HEK293 (cell line): ENCODE measurements around the gene SYPL2.
A peak's percentile ranks its signal among the peaks of the same experiment; 100 is the strongest.

Experiments used
- AEBP2 ChIP-seq: fragments of 450-650 bp; formaldehyde crosslinking; IDR thresholded peaks from 2 replicates; pipeline ENCODE4 v1.5.1; 2016; ENCODE audit warnings: missing biosample characterization, missing genetic modification characterization, borderline replicate concordance
- EGR2 ChIP-seq: fragments of 450-650 bp; formaldehyde crosslinking; IDR thresholded peaks from 2 replicates; pipeline ENCODE4 v1.5.1; 2016; ENCODE audit warnings: low read depth, missing biosample characterization, missing genetic modification characterization
- GLIS1 ChIP-seq: fragments of 450-650 bp; formaldehyde crosslinking; IDR thresholded peaks from 2 replicates; pipeline ENCODE4 v1.5.1; 2016; ENCODE audit warnings: missing biosample characterization, missing genetic modification characterization
- KLF1 ChIP-seq: fragments of 450-650 bp; formaldehyde crosslinking; IDR thresholded peaks from 2 replicates; pipeline ENCODE4 v1.5.1; 2016; ENCODE audit warnings: missing biosample characterization, missing genetic modification characterization
- SP2 ChIP-seq: fragments of 450-650 bp; formaldehyde crosslinking; IDR thresholded peaks from 2 replicates; pipeline ENCODE4 v1.5.1; 2016; ENCODE audit warnings: missing biosample characterization, missing genetic modification characterization
- YY1 ChIP-seq: fragments of 450-650 bp; formaldehyde crosslinking; IDR thresholded peaks from 2 replicates; pipeline ENCODE4 v1.5.1; 2018; ENCODE audit warnings: missing biosample characterization, missing genetic modification characterization
- ZBTB11 ChIP-seq: fragments of 450-650 bp; formaldehyde crosslinking; conservative IDR thresholded peaks from 2 replicates; pipeline ENCODE4 v1.5.1; 2016; ENCODE audit warnings: low read depth, missing biosample characterization, missing genetic modification characterization
- ZBTB17 ChIP-seq: fragments of 450-650 bp; formaldehyde crosslinking; IDR thresholded peaks from 2 replicates; pipeline ENCODE4 v1.5.1; 2016; ENCODE audit warnings: missing biosample characterization, missing genetic modification characterization
- ZBTB20 ChIP-seq: fragments of 450-650 bp; formaldehyde crosslinking; IDR thresholded peaks from 2 replicates; pipeline ENCODE4 v1.5.1; 2016; ENCODE audit warnings: missing biosample characterization, missing genetic modification characterization
- ZBTB8A ChIP-seq: fragments of 450-650 bp; formaldehyde crosslinking; IDR thresholded peaks from 2 replicates; pipeline ENCODE4 v1.5.1; 2016; ENCODE audit warnings: missing biosample characterization, missing genetic modification characterization
- ZFP69B ChIP-seq: fragments of 450-650 bp; formaldehyde crosslinking; IDR thresholded peaks from 2 replicates; pipeline ENCODE4 v1.5.1; 2016; ENCODE audit warnings: missing biosample characterization, missing genetic modification characterization
- ZIC2 ChIP-seq: fragments of 450-650 bp; formaldehyde crosslinking; IDR thresholded peaks from 2 replicates; pipeline ENCODE4 v1.5.1; 2016; ENCODE audit warnings: missing biosample characterization, missing genetic modification characterization
- ZNF140 ChIP-seq: fragments of 450-650 bp; formaldehyde crosslinking; IDR thresholded peaks from 2 replicates; pipeline ENCODE4 v1.5.1; 2016; ENCODE audit warnings: missing biosample characterization, missing genetic modification characterization
- ZNF148 ChIP-seq: fragments of 450-650 bp; formaldehyde crosslinking; IDR thresholded peaks from 2 replicates; pipeline ENCODE4 v1.5.0; 2017; ENCODE audit warnings: missing biosample characterization, missing genetic modification characterization, borderline replicate concordance
- ZNF175 ChIP-seq: fragments of 450-650 bp; formaldehyde crosslinking; IDR thresholded peaks from 2 replicates; pipeline ENCODE4 v1.5.1; 2016; ENCODE audit warnings: missing biosample characterization, missing genetic modification characterization
- ZNF223 ChIP-seq: fragments of 450-650 bp; formaldehyde crosslinking; IDR thresholded peaks from 2 replicates; pipeline ENCODE4 v1.5.1; 2016; ENCODE audit warnings: missing biosample characterization, missing genetic modification characterization
- ZNF280D ChIP-seq: fragments of 450-650 bp; formaldehyde crosslinking; IDR thresholded peaks from 2 replicates; pipeline ENCODE4 v1.5.1; 2016; ENCODE audit warnings: missing biosample characterization, missing genetic modification characterization
- ZNF335 ChIP-seq: fragments of 450-650 bp; formaldehyde crosslinking; conservative IDR thresholded peaks from 2 replicates; pipeline ENCODE4 v1.5.1; 2016; ENCODE audit warnings: missing biosample characterization, missing genetic modification characterization
- ZNF341 ChIP-seq: fragments of 450-650 bp; formaldehyde crosslinking; IDR thresholded peaks from 2 replicates; pipeline ENCODE4; 2016; ENCODE audit warnings: low read depth, missing biosample characterization, missing genetic modification characterization
- ZNF354C ChIP-seq: fragments of 450-650 bp; formaldehyde crosslinking; IDR thresholded peaks from 2 replicates; pipeline ENCODE4 v1.5.1; 2016; ENCODE audit warnings: missing biosample characterization, missing genetic modification characterization, low read depth, borderline replicate concordance
- ZNF514 ChIP-seq: fragments of 450-650 bp; formaldehyde crosslinking; IDR thresholded peaks from 2 replicates; pipeline ENCODE4 v1.5.1; 2016; ENCODE audit warnings: missing biosample characterization, missing genetic modification characterization
- ZNF629 ChIP-seq: fragments of 450-650 bp; formaldehyde crosslinking; IDR thresholded peaks from 2 replicates; pipeline ENCODE4 v1.5.1; 2017; ENCODE audit warnings: missing biosample characterization, missing genetic modification characterization
- ZNF692 ChIP-seq: fragments of 450-650 bp; formaldehyde crosslinking; IDR thresholded peaks from 2 replicates; pipeline ENCODE4 v1.5.1; 2016; ENCODE audit warnings: missing biosample characterization, missing genetic modification characterization
- ZNF701 ChIP-seq: fragments of 450-650 bp; formaldehyde crosslinking; IDR thresholded peaks from 2 replicates; pipeline ENCODE4 v1.5.1; 2016; ENCODE audit warnings: missing biosample characterization, missing genetic modification characterization
- ZNF843 ChIP-seq: fragments of 450-650 bp; formaldehyde crosslinking; IDR thresholded peaks from 2 replicates; pipeline ENCODE4 v1.5.1; 2016; ENCODE audit warnings: missing biosample characterization, missing genetic modification characterization

SYPL2 gene

DNA sequence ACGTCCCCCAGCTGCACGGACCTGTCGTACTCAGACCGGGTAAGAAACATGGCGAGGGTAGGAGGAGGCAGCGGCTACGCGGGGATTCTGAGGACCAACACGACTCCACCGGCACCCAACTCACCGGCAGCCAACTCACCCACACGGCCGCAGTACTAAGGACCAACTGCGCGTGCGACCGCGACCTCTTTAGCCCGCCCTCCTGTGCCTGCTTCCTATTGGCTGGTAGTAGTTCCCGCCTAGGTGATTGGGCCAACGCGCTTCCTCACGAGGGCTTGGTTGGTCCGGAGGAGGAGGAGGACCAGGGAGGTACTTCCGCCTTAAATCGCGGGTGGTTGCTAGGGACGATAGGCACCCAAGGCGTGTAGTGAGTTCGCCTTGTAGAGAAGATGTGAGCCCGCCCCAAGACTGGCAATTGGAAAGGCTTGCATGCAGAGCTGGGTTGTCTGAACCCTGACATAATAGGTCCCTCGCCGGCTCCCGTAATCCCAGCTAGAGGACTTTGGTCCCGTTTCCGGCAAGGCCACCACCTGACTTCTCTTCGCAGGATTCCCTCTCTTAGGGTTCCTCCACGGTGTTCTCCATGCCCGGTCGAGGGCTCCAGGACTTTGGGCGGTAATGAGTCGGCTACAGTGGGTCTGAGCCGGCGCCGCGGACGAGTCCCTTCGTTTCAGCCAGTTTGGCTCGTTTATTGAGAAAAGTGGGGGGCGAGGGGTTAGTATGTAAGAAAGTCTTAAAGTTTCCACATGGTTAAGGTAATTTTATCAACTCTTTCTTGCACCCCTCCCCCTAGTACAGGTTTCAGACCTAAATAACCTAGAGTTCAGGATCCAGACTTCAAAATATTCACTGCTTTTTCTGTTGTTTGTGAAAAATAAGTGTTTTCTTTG lies 39.8 kb upstream of the SYPL2 start, which contains the start of gene PSMA5 (continued):
- TF ChIP-seq ZNF692 (tag by site-specific recombination): peak; percentile 65; the same call in 1 of the 2 replicates
- peak; percentile 3; the same call in 1 of the 2 replicates for TF ChIP-seq ZNF843 (tag by site-specific recombination)
- no peak for TF ChIP-seq ZNF514 (tag by site-specific recombination)
- TF ChIP-seq ZBTB11 (tag by site-specific recombination): peak; percentile 80
- TF ChIP-seq ZIC2 (tag by site-specific recombination): 0 out of 2 replicates have a peak, but pooled peaks have one; percentile 19
- peak; percentile 92 for TF ChIP-seq ZBTB17 (tag by site-specific recombination)
- TF ChIP-seq ZNF175 (tag by site-specific recombination): no peak
- TF ChIP-seq ZNF223 (tag by site-specific recombination): no peak
- peak; percentile 86 for TF ChIP-seq GLIS1 (tag by site-specific recombination)
- TF ChIP-seq ZNF140 (tag by site-specific recombination): no peak
- peak; percentile 73 for TF ChIP-seq ZBTB8A (tag by site-specific recombination)
- TF ChIP-seq YY1 (tag by site-specific recombination): peak; percentile 3; the same call in 1 of the 2 replicates
- TF ChIP-seq ZNF335 (tag by site-specific recombination): peak; percentile 99
- TF ChIP-seq SP2 (tag by site-specific recombination): peak; percentile 99
- no peak for TF ChIP-seq AEBP2 (tag by site-specific recombination)
- TF ChIP-seq ZFP69B (tag by site-specific recombination): peak; percentile 15
- peak; percentile 94 for TF ChIP-seq ZBTB20 (tag by site-specific recombination)
- peak; percentile 41; the same call in 1 of the 2 replicates for TF ChIP-seq EGR2 (tag by site-specific recombination)
- no peak for TF ChIP-seq ZNF701 (tag by site-specific recombination)
- no peak for TF ChIP-seq ZNF280D (tag by site-specific recombination)
- TF ChIP-seq ZNF341 (tag by site-specific recombination): peak; percentile 24; the same call in 1 of the 2 replicates
- no peak for TF ChIP-seq KLF1
- TF ChIP-seq ZNF354C: no peak
- no peak for TF ChIP-seq ZNF148 (tag by site-specific recombination)
- TF ChIP-seq ZNF629: peak; percentile 39
